CD4-positive, alpha-beta T cell treated with Interleukin-17A for 4 hours (primary cell): ENCODE measurements around the gene INO80C.
"Not testable (repeated sequence)": the region's sequence is repeated elsewhere in the genome, so short reads cannot be mapped to it uniquely, and the experiment has no call there.

Source experiments
- DNase-seq: peaks from one replicate; pipeline ENCODE4 v3.0.0-alpha.2; 2020; ENCODE audit warnings: mixed read lengths

INO80C gene

GRCh38 chr18:35512761-35513160 is 15.0 kb upstream of the INO80C start:
- no peak for DNase-seq

GRCh38 chr18:35511833-35512232 is 14.1 kb upstream of the INO80C start:
- no peak for DNase-seq

GRCh38 chr18:35511428-35511827 is 13.7 kb upstream of the INO80C start:
- no peak for DNase-seq

DNA sequence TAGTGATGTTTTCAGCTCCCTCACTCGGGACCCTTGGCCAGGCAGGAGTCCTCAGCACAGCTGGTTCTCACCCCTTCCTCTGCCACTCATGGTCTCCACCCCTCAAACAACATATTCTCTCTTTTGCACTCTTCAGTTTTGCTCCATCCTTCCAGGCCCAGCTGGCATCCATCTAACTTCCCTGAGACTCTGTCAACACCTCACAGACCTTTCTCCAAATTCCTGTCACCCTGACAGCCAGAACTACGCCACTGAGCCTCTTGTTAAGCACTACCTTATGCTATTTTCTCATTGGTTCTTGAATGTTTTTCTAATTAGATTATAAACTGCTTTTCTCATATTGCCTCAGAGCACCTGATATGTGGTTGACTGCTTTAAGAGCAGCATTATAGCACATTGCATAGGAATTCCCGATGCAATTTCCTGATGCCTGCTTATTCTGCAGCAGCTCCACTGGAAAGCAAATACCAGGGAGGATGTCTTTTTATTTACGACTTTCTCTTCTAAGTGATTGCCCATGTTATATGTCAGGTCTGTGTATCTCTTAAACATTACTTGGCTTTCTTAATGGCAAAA is 12.4 kb upstream of the INO80C start:
- DNase-seq: no peak

GRCh38 chr18:35508746-35509338 is 11.1 kb upstream of the INO80C start:
- DNase-seq: no peak

GRCh38 chr18:35508030-35508429 is 10.3 kb upstream of the INO80C start:
- no peak for DNase-seq

DNA sequence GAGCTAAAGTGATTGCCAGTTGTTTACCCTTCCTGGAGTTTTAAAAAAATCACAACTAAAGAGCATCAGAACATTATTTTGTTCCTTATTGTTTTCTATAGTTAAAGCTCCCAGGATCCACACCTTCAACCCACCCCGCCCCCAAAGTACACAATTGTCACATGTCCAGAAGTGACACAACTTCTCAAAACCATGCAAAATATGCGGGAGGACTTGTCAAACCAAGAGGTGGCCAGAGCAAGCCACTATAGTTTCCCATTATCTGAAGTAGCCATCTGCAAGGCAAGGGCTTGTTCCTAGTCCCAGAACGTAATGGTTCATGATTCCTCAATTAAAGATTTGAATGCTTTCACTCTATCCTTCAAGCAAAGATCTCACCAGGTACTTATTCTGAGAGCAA is 9.9 kb upstream of the INO80C start:
- DNase-seq: no peak

- DNase-seq: no peak
Measured at GRCh38 chr18:35507192-35507591, 9.4 kb upstream of the INO80C start.

DNA sequence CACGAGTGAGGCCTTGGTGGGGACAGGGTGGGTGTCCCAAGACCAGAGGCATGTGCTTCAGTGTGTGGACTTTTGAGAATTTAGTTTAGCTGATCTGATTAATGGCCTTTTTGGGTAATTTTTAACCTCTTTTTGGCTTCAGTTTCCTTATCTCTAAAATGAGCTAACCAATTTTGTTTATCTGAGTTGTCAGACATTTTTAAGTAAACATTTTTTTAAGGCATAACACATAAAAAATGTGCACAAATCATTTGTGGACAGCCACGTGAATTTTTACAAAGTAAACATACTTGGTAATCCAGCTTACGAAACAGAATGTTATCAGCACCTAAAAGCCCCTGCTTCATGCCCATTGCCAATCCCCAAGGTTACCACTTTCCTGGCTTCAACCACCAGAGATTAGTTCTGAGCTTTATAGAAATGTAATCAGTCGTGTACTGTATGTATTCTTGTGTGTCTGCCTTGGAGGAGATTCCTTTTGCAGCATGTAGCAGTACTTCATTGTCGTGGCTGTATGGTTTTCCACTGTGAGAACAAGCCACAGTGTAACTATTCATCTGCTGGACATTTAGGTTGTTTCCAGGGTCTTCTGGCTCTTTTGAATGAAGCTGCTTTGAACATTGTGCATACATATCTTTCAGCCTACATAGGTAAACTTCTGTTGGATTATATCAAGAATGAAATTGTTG is 8.4 kb upstream of the INO80C start:
- DNase-seq: no peak

GRCh38 chr18:35504996-35505395 is 7.2 kb upstream of the INO80C start:
- no peak for DNase-seq

DNA sequence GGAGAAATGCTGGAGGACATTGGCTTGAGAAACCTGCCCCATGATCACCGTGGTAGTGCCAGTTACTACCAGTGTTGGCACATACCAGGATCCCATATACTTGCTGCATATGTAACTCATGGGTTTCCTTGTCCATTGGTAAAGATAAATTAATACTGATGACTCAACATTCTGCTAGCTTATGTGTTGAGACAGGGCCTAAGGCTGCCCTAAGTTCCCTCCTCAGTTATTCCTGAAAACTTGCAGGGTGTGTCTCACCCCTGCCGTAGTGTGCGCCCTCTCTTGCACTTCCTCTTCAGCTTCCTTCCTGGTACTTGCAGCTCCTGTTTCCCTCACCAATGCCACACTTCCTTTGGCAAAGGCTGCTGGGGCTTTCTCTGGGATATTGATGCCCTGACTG is 4.3 kb upstream of the INO80C start:
- DNase-seq: no peak

- DNase-seq: no peak
Measured at GRCh38 chr18:35501369-35501768, 3.6 kb upstream of the INO80C start.

GRCh38 chr18:35500113-35500512 is 2.4 kb upstream of the INO80C start:
- DNase-seq: no peak

GRCh38 chr18:35497027-35497369 is 762 bp downstream of the INO80C start:
- DNase-seq: no peak

DNA sequence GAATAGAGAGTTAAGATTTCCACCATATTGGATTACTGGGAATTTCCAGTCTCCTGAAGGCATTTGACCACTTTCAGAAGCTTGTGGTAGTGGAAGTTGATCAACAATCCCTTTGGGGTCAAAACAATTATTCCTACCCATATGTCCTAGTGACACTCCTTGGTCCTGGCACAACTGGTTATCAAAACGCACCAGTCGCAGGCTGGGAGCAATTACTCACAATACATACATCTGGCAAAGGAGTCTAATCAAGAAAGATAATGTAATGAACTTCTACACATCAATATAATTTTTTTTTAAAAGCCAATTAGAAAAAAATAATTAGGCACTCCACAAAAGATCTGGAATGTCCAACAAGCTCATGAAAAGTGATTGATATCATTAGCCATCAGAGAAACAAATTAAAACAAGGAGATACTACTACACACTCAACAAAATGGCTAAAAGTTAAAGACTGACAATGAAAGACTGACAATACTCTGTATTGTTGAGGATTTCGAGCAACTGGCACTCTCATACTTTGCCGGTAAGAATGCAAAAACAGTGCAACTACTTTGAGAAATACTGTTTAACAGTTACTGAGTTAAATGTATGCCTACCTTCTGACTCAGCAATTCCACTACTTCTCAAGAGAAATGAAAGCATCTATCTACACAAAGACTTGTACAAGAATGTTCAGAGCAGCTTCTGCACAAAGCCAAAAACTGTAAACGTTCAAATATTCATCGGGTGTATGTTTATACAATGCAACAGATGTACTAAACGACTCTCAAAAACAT is 2.0 kb downstream of the INO80C start:
- DNase-seq: no peak

DNA sequence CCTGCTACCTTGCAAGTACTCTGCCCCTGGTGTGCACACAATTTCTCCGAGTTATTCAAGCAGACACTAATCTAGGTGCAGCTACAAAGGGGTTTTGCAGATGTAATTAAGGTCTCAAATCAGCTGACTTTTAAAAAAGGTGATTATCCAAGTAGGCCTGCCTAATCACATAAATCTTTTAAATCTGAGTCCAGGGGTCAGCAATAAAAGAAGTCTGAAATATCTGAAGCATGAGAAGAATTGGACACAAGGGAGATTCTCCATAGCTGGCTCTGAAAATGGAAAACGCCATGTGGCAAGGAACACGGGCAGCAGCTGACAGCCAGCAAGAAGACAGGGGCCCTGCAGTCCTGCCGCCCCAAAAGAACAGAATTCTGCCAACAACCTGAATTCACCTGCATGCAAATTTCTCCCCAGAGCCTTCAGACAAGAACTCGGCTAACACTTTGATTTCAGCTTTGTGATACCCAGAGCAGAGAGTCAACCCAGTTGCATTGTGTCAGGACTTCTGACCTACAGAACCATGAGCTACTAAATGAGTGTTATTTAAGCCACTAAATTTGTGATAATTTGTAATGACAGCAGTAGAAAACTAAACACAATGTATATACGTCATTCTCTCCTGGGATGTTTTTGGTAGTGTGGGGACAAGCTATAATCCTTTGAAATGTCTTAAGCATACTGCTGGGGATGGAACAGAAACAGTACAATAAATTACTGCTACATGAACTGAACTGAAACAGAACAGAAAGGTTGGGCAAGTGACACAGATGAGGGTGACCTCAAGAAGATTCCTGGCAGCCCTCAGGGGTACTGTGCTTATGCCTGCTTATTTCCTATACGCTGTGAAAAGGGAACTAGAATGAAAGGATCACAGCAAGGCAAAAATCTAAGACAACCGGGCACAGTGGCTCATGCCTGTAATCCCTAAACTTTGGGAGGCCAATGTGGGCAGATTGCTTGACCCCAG is 3.2 kb downstream of the INO80C start:
- no peak for DNase-seq

- no peak for DNase-seq
Measured at GRCh38 chr18:35491700-35492077, 6.1 kb downstream of the INO80C start.

DNA sequence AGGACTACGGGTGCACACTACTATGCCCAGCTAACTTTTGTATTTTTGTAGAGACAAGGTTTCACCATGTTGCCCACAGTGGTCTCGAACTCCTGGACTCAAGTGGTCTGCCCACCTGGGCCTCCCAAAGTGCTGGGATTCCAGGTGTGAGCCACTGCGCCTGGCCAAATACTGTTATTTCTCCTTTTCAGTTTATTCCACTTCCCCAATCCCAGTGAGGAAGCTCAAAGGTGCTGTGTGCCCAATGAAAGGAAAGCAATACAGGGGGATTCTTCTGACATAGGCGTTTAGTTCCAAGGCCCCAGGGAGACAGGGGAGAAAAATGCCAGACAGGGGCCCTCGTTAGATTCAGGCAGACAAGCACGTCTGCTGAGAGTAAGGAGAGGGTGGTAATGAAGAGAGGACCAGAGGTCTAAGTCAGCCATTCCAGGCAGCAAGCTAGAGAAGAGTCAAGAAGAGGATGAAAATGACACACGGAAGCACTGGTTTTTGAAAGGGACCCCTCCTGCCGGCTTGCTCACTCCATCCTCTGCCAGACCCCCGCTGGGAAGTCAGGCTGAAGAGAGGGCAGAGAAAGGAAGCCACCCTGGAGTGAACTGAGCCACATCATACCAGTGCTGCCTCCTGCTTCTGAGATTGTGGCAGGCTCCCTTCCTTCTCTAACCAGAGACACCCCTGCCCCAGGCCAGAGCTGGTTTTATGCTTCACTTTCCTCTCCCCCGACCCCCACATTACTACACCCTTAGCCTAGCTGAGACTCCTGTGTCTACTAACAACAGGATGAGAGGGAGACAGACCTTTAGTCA is 6.7 kb downstream of the INO80C start:
- no peak for DNase-seq

GRCh38 chr18:35489913-35490490 is 7.8 kb downstream of the INO80C start:
- DNase-seq: no peak

DNA sequence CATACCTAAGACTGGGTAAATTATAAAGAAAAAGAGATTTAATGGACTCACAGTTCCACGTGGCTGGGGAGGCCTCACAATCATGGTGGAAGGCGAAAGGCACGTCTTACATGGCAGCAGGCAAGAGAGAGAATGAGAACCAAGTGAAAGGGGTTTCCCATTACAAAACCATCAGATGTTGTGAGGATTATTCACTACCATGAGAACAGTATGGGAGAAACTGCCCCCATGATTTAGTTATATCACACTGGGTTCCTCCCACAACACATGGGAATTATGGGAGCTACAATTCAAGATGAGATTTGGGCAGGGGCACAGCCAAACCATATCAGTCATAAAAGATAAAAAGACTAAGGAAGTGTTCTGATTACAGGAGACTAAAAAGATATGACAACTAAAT is 8.5 kb downstream of the INO80C start:
- DNase-seq: not testable (repeated sequence)

GRCh38 chr18:35488396-35488795 is 9.4 kb downstream of the INO80C start:
- DNase-seq: not testable (repeated sequence)
